Urinary bladder (tissue), 4 donors: ENCODE data around the gene ADGRG3. TPM values are rescaled to one million over a fixed set of nuclear protein-coding genes. Genes with fewer than 3 reads are reported as not detected.
"Not testable (repeated sequence)": the region's sequence is repeated elsewhere in the genome, so short reads cannot be mapped to it uniquely, and the experiment has no call there.

ENCODE experiments used
- DNase-seq: peaks from one replicate; pipeline ENCODE4 v3.0.0-alpha.2; 2015; ENCODE audit errors: extremely low spot score
- H3K27ac ChIP-seq: one replicate; pipeline ENCODE4 v1.5.1; 2013; ENCODE audit warnings: low read depth, mild to moderate bottlenecking, moderate library complexity
- H3K36me3 ChIP-seq: one replicate; pipeline ENCODE4 v1.6.1; 2013; ENCODE audit warnings: mild to moderate bottlenecking, moderate library complexity; ENCODE audit not compliant: insufficient read depth
- H3K4me1 ChIP-seq: one replicate; pipeline ENCODE4 v1.6.1; 2013; ENCODE audit warnings: mild to moderate bottlenecking, moderate library complexity; ENCODE audit not compliant: insufficient read depth
- H3K4me3 ChIP-seq: one replicate; pipeline ENCODE4 v1.5.1; 2013; ENCODE audit warnings: low read depth, low read length
- WGBS: extraction: QIAGEN DNeasy Blood & Tissue Kit; methylation state at CpG from one replicate; pipeline ENCODE4 v1.1.7; 2013; 5-methylcytosine and 5-hydroxymethylcytosine counted together
- polyA plus RNA-seq: library from polyadenylated mRNA; stranded (reverse); fragments of 200-250 nt; gene quantifications from one replicate; pipeline ENCODE4 v1.2.3, GENCODE V29; 2013
- total RNA-seq: library from RNA; depleted of rRNA; stranded (reverse); fragments of >200 nt; gene quantifications from one replicate; pipeline ENCODE4 v1.2.3, GENCODE V29; 2014
- donor health status: healthy with polysubstance abuse.
- donor health status: healthy.

The ADGRG3 gene
- total and polyA plus RNA-seq, 2 donors = 1.2 to 1.5 TPM

- no peak for DNase-seq
- H3K4me1 ChIP-seq = no peaks in the 10 kb centered on the region
- 71% methylated on average over 3 of the region's 3 CpGs for WGBS
- no peak overlapping the region for H3K27ac ChIP-seq
- no peak overlapping the region for H3K4me3 ChIP-seq
- H3K36me3 ChIP-seq = no peaks in the 10 kb centered on the region
These were observed 52.1 kb downstream of the ADGRG3 start for GRCh38 chr16:57720142-57720575.

- DNase-seq = no peak
- Histone ChIP-seq H3K4me3 (no peak overlapping the region), H3K27ac (no peak overlapping the region), H3K4me1 (no peaks in the 10 kb centered on the region), H3K36me3 (no peaks in the 10 kb centered on the region)
- 72% methylated on average over 17 of the region's 17 CpGs for WGBS
These were observed 53.5 kb downstream of the ADGRG3 start for GRCh38 chr16:57721356-57722209.

- Histone ChIP-seq H3K4me1 (no peaks in the 10 kb centered on the region), H3K4me3 (no peak overlapping the region), H3K36me3 (no peaks in the 10 kb centered on the region), H3K27ac (no peak overlapping the region)
- WGBS = 88% methylated on average over 2 of the region's 2 CpGs
- DNase-seq = no peak
These were observed 54.0 kb downstream of the ADGRG3 start for GRCh38 chr16:57722210-57722499.

- 82% methylated on average over 11 of the region's 11 CpGs for WGBS
- no peaks in the 10 kb centered on the region for H3K36me3 ChIP-seq
- H3K27ac ChIP-seq = no peak overlapping the region
- H3K4me1 ChIP-seq = no peaks in the 10 kb centered on the region
- DNase-seq = no peak
- H3K4me3 ChIP-seq = no peak overlapping the region
These were observed 54.5 kb downstream of the ADGRG3 start for GRCh38 chr16:57722651-57723050.

- H3K36me3 ChIP-seq = no peaks in the 10 kb centered on the region
- H3K4me3 ChIP-seq = no peak overlapping the region
- no peaks in the 10 kb centered on the region for H3K4me1 ChIP-seq
- DNase-seq = no peak
- WGBS = 75% methylated on average over 7 of the region's 7 CpGs
- no peak overlapping the region for H3K27ac ChIP-seq
These were observed 55.1 kb downstream of the ADGRG3 start for GRCh38 chr16:57723170-57723569.

- no peak for DNase-seq
- 81% methylated on average over 15 of the region's 15 CpGs for WGBS
These were observed 56.4 kb downstream of the ADGRG3 start for GRCh38 chr16:57724531-57724930.

GRCh38 chr16:57725151-57725550 lies 57.0 kb downstream of the ADGRG3 start:
- DNase-seq = no peak
- 57% methylated on average over 5 of the region's 5 CpGs for WGBS
- no peak overlapping the region for H3K4me3 ChIP-seq
- H3K36me3 ChIP-seq = no peaks in the 10 kb centered on the region
- no peaks in the 10 kb centered on the region for H3K4me1 ChIP-seq
- H3K27ac ChIP-seq = no peak overlapping the region

More at GRCh38 chr16:57724531-57724930, 56.4 kb downstream of the ADGRG3 start:
- Histone ChIP-seq H3K4me1 (no peaks in the 10 kb centered on the region), H3K27ac (no peak overlapping the region), H3K36me3 (no peaks in the 10 kb centered on the region), H3K4me3 (no peak overlapping the region)

GRCh38 chr16:57725554-57725953 lies 57.4 kb downstream of the ADGRG3 start:
- Histone ChIP-seq H3K4me1 (no peaks in the 10 kb centered on the region), H3K4me3 (no peak overlapping the region), H3K36me3 (no peaks in the 10 kb centered on the region), H3K27ac (no peak overlapping the region)
- 70% methylated on average over 5 of the region's 5 CpGs for WGBS
- DNase-seq = no peak

GRCh38 chr16:57725976-57726375 lies 57.9 kb downstream of the ADGRG3 start:
- no peak for DNase-seq
- Histone ChIP-seq H3K4me3 (no peak overlapping the region), H3K4me1 (no peaks in the 10 kb centered on the region), H3K27ac (no peak overlapping the region), H3K36me3 (no peaks in the 10 kb centered on the region)
- WGBS = 92% methylated on average over 30 of the region's 30 CpGs

- H3K27ac ChIP-seq = no peak overlapping the region
- WGBS = 86% methylated on average over 7 of the region's 7 CpGs
- H3K4me3 ChIP-seq = no peak overlapping the region
- DNase-seq = no peak
- no peaks in the 10 kb centered on the region for H3K36me3 ChIP-seq
- no peaks in the 10 kb centered on the region for H3K4me1 ChIP-seq
These were observed 58.4 kb downstream of the ADGRG3 start for GRCh38 chr16:57726433-57726947.

- no peak overlapping the region for H3K4me3 ChIP-seq
- no peaks in the 10 kb centered on the region for H3K4me1 ChIP-seq
- no peak overlapping the region for H3K27ac ChIP-seq
- no peak for DNase-seq
- no peaks in the 10 kb centered on the region for H3K36me3 ChIP-seq
- 59% methylated on average over 4 of the region's 4 CpGs for WGBS
These were observed 59.5 kb downstream of the ADGRG3 start for GRCh38 chr16:57727610-57728009.

GRCh38 chr16:57728336-57729181 lies 60.5 kb downstream of the ADGRG3 start:
- H3K27ac ChIP-seq = no peak overlapping the region
- DNase-seq = no peak
- no peaks in the 10 kb centered on the region for H3K4me1 ChIP-seq
- WGBS = 97% methylated on average over 14 of the region's 14 CpGs
- no peak overlapping the region for H3K4me3 ChIP-seq
- no peaks in the 10 kb centered on the region for H3K36me3 ChIP-seq

- 83% methylated on average over 1 of the region's 1 CpG for WGBS
- Histone ChIP-seq H3K36me3 (no peaks in the 10 kb centered on the region), H3K4me1 (no peaks in the 10 kb centered on the region), H3K4me3 (no peak overlapping the region), H3K27ac (no peak overlapping the region)
- no peak for DNase-seq
These were observed 61.0 kb downstream of the ADGRG3 start for GRCh38 chr16:57729182-57729484.

GRCh38 chr16:57729852-57730251 lies 61.7 kb downstream of the ADGRG3 start:
- H3K4me1 ChIP-seq, H3K27ac ChIP-seq, H3K36me3 ChIP-seq, DNase-seq, H3K4me3 ChIP-seq: not testable (repeated sequence)
- WGBS = 96% methylated on average over 6 of the region's 6 CpGs
